Naive B cell (primary cell): ENCODE measurements around the gene MLIP. TPM values are rescaled to one million over a fixed set of nuclear protein-coding genes. Genes with fewer than 3 reads are reported as not detected.
"Not testable (repeated sequence)": the region's sequence is repeated elsewhere in the genome, so short reads cannot be mapped to it uniquely, and the experiment has no call there.

Source experiments
- ATAC-seq, 2 donors: fragments of 150-1000 bp; cut with Tn5 transposase; 2 replicates each; pipeline ENCODE4 v1.10.0; 2021; ENCODE audit warnings: low read depth in 2 of 2, mild to moderate bottlenecking in 2 of 2, moderate library complexity in 2 of 2
- DNase-seq: peaks from one replicate; pipeline ENCODE4 v3.0.0; 2022
- H3K27ac Mint-ChIP-seq, 6 donors: one replicate each; pipeline ENCODE4 v1.8.0; 2020 to 2022; ENCODE audit warnings: mild to moderate bottlenecking in 6 of 6, mixed read lengths in 6 of 6, moderate library complexity in 5 of 6, inconsistent platforms in 2 of 6
- H3K27me3 Mint-ChIP-seq, 3 donors: one replicate each; pipeline ENCODE4 v1.8.0; 2021 to 2022; ENCODE audit warnings: mixed read lengths in 3 of 3, mild to moderate bottlenecking in 1 of 3
- H3K36me3 Mint-ChIP-seq, 2 donors: one replicate each; pipeline ENCODE4 v1.8.0; 2020 to 2022; ENCODE audit warnings: mixed read lengths in 2 of 2, inconsistent platforms in 1 of 2, mild to moderate bottlenecking in 1 of 2
- H3K4me1 Mint-ChIP-seq, 3 donors: one replicate each; pipeline ENCODE4 v1.8.0; 2020 to 2022; ENCODE audit warnings: mixed read lengths in 3 of 3, inconsistent platforms in 1 of 3, mild to moderate bottlenecking in 1 of 3, moderate library complexity in 1 of 3
- H3K4me3 Mint-ChIP-seq, 8 donors: one replicate each; pipeline ENCODE4 v1.8.0; 2020 to 2022; ENCODE audit warnings: mild to moderate bottlenecking in 8 of 8, mixed read lengths in 8 of 8, moderate library complexity in 8 of 8, inconsistent platforms in 2 of 8
- H3K9me3 Mint-ChIP-seq, 7 donors: one replicate each; pipeline ENCODE4 v1.8.0; 2020 to 2022; ENCODE audit warnings: mixed read lengths in 7 of 7, mild to moderate bottlenecking in 5 of 7, inconsistent platforms in 2 of 7, moderate library complexity in 1 of 7
- polyA plus RNA-seq, 6 donors: library from polyadenylated mRNA; unstranded; fragments of 300-500 nt; fragmentation: Illumina TruSeq; gene quantifications; one replicate each; pipeline ENCODE4 v1.2.3, GENCODE V29; 2021; ENCODE audit warnings: low read depth in 6 of 6

The MLIP gene
- polyA plus RNA-seq, 6 donors from 2014 or later = not detected

DNA sequence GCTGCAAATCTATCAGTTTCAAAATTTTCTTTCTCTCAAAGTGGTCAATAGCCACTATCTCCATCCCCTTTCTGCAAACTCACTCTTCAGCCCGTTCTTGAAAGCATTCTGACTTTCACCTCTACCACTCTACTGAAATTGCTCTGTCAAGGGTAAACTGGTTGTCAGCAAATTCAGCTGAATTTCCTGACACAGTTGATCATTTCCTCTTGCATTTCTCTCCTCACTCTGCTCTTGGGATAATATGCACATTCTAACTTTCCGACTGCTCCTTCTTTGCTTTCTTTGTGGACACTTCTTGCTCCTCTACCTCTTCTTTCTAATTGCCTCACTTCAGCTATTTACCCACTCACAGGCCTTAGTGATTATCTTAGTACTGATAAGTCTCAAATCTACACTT, 123.3 kb downstream of the MLIP start:
- Mint-ChIP-seq H3K4me1 (no peaks in the 10 kb centered on the region), H3K36me3 (no peaks in the 10 kb centered on the region), H3K27ac (no peak overlapping the region), H3K27me3 (peaks cover 0 to 7% (median 0%) of the 10 kb centered on the region in 3 donors), H3K9me3 (peaks cover 0 to 5% (median 0%) of the 10 kb centered on the region in 7 donors), H3K4me3 (no peak overlapping the region)
- no peak for ATAC-seq
- no peak for DNase-seq

DNA sequence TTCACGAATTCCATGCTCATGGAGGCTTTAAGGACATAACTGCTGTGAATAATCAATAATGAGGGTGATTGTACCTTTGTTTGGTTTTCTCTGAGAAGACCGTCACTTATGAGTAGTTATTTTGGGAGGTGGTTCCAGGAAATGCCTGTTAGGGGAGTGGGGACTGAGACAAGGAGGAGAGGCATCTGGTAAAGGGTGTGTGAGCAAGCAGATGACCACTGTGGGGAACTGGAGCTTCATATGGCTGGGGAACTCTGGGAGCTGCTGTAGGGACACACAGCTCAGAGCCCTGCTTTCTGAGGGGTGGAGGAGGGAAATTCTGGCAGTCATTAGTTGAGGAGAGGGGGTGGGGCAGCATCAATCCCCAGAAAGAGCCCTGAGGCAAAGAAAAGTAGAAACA, 125.7 kb downstream of the MLIP start:
- H3K27ac Mint-ChIP-seq = no peak overlapping the region
- no peaks in the 10 kb centered on the region for H3K36me3 Mint-ChIP-seq
- H3K9me3 Mint-ChIP-seq = peaks cover 0 to 2% (median 0%) of the 10 kb centered on the region in 7 donors
- no peak for DNase-seq
- no peak overlapping the region for H3K4me3 Mint-ChIP-seq
- ATAC-seq = no peak
- H3K4me1 Mint-ChIP-seq = no peaks in the 10 kb centered on the region
- H3K27me3 Mint-ChIP-seq = no peaks in the 10 kb centered on the region

DNA sequence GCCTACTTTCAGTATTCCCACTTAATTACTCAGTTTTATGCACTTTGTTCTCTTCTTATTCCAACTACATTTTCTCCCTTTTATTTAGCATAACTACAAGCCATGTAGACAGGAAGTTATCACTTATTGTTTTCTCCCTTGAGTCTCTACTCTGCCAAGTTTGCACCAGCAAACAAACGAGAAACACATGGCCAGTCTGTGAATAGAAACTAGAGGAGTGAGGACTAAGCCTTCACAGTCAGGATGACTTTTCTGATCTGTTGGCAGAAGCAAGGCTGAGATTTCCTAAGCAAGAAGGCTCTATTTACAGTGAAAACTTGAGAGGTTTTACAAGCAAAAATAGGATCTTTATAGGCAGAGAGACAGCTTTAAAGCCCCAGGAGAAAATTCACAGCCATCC, 127.2 kb downstream of the MLIP start:
- Mint-ChIP-seq H3K4me1 (no peaks in the 10 kb centered on the region), H3K27me3 (no peaks in the 10 kb centered on the region)
- no peak for DNase-seq

DNA sequence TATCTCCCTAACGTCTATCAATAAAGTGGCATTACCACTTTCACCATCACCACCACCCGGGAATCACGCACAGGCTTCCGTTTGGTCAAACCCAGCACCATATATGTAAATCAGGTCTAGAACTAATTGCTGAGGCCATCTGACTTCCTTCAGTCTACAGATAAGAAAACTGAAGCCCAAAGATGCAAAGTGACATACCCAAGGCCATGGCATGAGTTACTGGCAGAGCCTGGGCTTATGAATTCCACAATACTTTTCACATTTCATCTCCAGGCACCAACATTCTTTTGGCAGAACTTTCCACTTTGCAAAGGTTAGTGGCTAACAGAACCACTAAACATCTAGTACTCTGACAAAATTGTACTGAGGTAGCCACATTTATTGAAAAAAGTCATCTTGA, 132.5 kb downstream of the MLIP start:
- H3K27me3 Mint-ChIP-seq = no peaks in the 10 kb centered on the region
- no peak overlapping the region for H3K4me3 Mint-ChIP-seq
- no peaks in the 10 kb centered on the region for H3K36me3 Mint-ChIP-seq
- ATAC-seq (no peak), DNase-seq (no peak)
- H3K27ac Mint-ChIP-seq = no peak overlapping the region
- peaks cover 0 to 2% (median 0%) of the 10 kb centered on the region in 7 donors for H3K9me3 Mint-ChIP-seq
- H3K4me1 Mint-ChIP-seq = no peaks in the 10 kb centered on the region

More for the DNA sequence above, 127.2 kb downstream of the MLIP start:
- Mint-ChIP-seq H3K36me3 (no peaks in the 10 kb centered on the region), H3K4me3 (no peak overlapping the region), H3K9me3 (peaks cover 0 to 2% (median 0%) of the 10 kb centered on the region in 7 donors), H3K27ac (no peak overlapping the region)
- ATAC-seq = no peak

DNA sequence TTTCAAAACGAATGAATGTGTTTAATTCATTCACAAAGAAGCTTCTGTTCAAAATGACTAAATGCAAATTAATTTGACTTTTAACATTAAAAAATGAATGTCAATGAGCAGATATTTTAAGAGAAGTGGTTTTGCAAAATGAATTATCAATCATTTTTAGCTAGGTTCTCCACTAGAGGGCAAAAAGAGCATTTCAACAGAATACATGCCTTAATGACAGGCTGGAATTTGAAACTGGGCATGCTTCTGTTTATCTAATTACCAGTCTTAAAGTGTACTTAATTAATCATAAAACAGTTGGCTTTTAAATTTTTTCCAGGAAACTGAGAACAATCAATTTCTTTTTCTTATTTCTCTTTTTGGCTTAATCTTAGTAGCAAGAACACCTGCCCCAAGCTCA, 133.2 kb downstream of the MLIP start:
- H3K4me1 Mint-ChIP-seq = no peaks in the 10 kb centered on the region
- DNase-seq (no peak), ATAC-seq (no peak)
- no peak overlapping the region for H3K4me3 Mint-ChIP-seq
- H3K9me3 Mint-ChIP-seq = peaks cover 0 to 2% (median 0%) of the 10 kb centered on the region in 7 donors
- no peaks in the 10 kb centered on the region for H3K27me3 Mint-ChIP-seq
- H3K27ac Mint-ChIP-seq = no peak overlapping the region
- no peaks in the 10 kb centered on the region for H3K36me3 Mint-ChIP-seq

DNA sequence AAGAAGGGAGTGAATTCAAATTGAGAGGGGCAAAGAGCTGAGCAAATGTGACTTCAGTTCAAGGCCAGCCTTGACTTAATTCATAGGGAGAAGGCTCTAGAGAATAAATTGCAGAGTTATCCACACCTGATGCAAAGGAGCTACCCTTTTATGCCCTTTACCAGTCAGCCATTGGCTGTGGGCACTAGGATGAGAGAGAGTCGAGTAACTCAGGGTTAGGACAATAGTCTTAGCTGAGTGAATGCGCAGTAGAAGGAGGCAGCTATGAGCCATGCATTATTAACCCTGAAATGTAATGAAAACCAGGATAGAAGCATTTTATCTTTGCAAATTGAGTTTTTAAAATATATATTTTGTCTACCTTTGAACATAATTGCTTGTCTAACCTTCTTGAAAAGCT, 134.0 kb downstream of the MLIP start:
- Mint-ChIP-seq H3K4me3 (no peak overlapping the region), H3K4me1 (no peaks in the 10 kb centered on the region), H3K27ac (no peak overlapping the region), H3K27me3 (no peaks in the 10 kb centered on the region), H3K36me3 (no peaks in the 10 kb centered on the region), H3K9me3 (peaks cover 0 to 2% (median 0%) of the 10 kb centered on the region in 7 donors)
- no peak for DNase-seq
- no peak for ATAC-seq

DNA sequence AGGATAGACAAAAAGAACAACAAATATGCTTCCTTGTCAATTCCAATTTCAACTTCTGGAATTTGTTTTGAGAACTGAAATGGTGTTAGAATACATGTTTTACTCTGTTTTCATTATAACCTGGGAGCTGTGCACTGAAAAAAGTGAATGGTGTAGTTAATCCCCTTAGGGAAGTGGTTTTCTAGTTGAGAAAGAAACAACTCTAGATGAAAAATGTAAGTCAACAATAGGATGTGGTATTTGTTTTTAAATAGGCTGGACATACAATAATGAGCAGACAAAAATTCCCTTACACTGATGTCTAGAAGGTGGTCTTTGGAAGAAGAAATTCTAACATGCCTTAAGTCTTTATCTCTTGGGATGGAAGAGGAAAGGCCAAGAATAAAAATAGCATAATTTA, 137.1 kb downstream of the MLIP start:
- Mint-ChIP-seq H3K27ac (no peak overlapping the region), H3K27me3 (no peaks in the 10 kb centered on the region), H3K9me3 (peaks cover 0 to 4% (median 0%) of the 10 kb centered on the region in 7 donors), H3K4me3 (no peak overlapping the region), H3K36me3 (no peaks in the 10 kb centered on the region), H3K4me1 (no peaks in the 10 kb centered on the region)
- no peak for ATAC-seq
- no peak for DNase-seq

DNA sequence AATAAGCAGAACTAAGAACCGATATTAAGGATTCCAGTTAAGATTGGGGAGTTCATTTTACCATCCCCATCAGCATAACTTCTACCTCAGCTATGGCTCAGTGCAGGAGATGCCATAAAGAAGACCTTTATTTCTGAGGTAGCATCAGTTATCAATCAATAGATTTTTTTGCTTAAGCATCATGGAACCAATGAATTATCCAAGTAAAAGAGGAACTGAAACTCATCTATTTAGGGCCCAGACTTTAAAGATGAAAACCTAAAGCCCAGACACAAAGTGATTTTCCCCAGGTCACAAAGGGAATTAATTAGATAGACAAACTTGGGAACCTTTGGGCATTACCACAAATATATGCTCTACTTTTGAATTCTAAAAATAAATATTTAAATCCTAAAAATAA, 137.8 kb downstream of the MLIP start:
- DNase-seq (no peak), ATAC-seq (no peak)
- H3K36me3 Mint-ChIP-seq = no peaks in the 10 kb centered on the region

DNA sequence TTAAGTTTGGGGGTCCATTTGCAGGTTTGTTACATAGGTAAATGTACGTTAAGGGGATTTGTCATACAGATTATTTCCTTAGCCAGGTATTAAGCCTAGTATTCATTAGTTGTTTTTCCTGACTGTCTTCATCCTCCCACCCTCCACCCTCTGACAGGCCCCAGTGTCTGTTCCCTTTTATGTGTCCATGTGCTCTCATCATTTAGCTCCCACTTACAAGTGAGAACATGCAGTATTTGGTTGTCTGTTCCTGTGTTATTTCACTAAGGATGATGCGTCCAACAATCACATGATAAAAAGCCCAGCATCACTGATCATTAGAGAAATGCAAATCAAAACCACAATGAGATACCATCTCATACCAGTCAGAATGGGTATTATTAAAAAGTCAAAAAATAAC, 138.6 kb downstream of the MLIP start:
- H3K4me1 Mint-ChIP-seq, H3K27me3 Mint-ChIP-seq, ATAC-seq, H3K4me3 Mint-ChIP-seq, H3K9me3 Mint-ChIP-seq, DNase-seq, H3K36me3 Mint-ChIP-seq, H3K27ac Mint-ChIP-seq: not testable (repeated sequence)

More for the DNA sequence above, 137.8 kb downstream of the MLIP start:
- Mint-ChIP-seq H3K27ac (no peak overlapping the region), H3K4me1 (no peaks in the 10 kb centered on the region), H3K4me3 (no peak overlapping the region), H3K27me3 (no peaks in the 10 kb centered on the region), H3K9me3 (peaks cover 0 to 4% (median 0%) of the 10 kb centered on the region in 7 donors)

DNA sequence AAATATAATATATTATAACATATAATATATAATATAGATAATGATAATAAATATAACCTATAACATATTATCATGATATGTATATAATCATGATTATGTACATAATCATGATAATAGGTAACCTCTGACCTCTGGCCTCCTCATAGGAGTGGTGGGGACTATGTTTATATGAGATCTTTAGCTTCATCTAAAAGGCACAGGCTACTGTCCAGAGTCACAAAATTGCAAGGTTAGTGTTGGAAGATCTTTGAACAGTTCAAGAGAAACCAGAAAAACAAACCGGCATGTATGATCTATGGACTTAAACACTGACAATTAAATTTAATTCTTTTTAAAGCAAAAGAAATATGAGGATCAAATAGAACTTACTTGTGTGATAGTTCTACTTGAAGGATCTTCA, 141.3 kb downstream of the MLIP start:
- H3K4me3 Mint-ChIP-seq = no peak overlapping the region
- H3K27ac Mint-ChIP-seq = no peak overlapping the region
- H3K9me3 Mint-ChIP-seq = peaks cover 0 to 8% (median 0%) of the 10 kb centered on the region in 7 donors
- no peaks in the 10 kb centered on the region for H3K36me3 Mint-ChIP-seq
- H3K27me3 Mint-ChIP-seq = no peaks in the 10 kb centered on the region
- no peaks in the 10 kb centered on the region for H3K4me1 Mint-ChIP-seq
- ATAC-seq (no peak), DNase-seq (no peak)

DNA sequence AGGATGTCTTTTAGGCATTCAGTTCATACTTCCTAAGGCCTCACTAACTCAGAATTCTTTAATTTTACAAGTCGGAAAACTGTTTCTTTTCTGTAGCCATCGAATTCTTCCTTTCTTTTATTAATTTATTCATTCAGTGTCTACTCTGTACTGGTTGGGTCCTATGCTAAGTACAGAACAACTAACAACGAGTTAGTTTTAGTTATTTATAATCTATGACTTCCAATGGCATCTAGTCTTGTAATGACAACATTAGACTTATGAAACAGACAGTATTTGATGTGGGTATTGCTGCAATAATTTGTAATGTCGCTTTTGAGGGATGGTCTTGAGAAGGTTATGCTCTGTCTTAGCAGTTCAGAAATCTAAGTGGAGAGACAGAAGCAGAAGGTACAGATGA, 141.7 kb downstream of the MLIP start:
- no peaks in the 10 kb centered on the region for H3K27me3 Mint-ChIP-seq
- no peaks in the 10 kb centered on the region for H3K4me1 Mint-ChIP-seq
- no peaks in the 10 kb centered on the region for H3K36me3 Mint-ChIP-seq
- H3K4me3 Mint-ChIP-seq = no peak overlapping the region
- peaks cover 0 to 8% (median 0%) of the 10 kb centered on the region in 7 donors for H3K9me3 Mint-ChIP-seq
- no peak for DNase-seq
- ATAC-seq = no peak
- H3K27ac Mint-ChIP-seq = no peak overlapping the region

DNA sequence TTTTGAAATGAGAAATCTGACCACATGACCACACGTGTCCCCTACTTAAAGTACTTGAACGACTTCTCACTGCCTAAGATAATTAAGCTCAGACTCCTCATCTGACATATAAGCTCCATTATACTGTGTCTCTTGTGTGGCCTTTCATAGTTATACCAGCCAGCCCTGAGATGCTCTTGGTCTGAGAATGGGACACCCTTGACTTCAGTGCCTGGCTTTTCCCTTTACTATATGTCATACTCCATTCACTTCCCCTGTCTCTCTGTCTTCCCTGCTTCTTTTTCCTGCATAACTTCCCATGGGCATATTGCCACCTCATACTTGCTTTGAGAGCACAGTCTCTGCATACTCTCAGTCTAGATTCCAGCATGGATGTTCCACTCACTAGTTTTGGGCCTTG, 143.6 kb downstream of the MLIP start:
- H3K36me3 Mint-ChIP-seq = no peaks in the 10 kb centered on the region
- H3K4me1 Mint-ChIP-seq = no peaks in the 10 kb centered on the region
- DNase-seq (no peak), ATAC-seq (no peak)
- H3K9me3 Mint-ChIP-seq = peaks cover 0 to 8% (median 0%) of the 10 kb centered on the region in 7 donors
- H3K27ac Mint-ChIP-seq = no peak overlapping the region
- H3K27me3 Mint-ChIP-seq = no peaks in the 10 kb centered on the region
- no peak overlapping the region for H3K4me3 Mint-ChIP-seq

DNA sequence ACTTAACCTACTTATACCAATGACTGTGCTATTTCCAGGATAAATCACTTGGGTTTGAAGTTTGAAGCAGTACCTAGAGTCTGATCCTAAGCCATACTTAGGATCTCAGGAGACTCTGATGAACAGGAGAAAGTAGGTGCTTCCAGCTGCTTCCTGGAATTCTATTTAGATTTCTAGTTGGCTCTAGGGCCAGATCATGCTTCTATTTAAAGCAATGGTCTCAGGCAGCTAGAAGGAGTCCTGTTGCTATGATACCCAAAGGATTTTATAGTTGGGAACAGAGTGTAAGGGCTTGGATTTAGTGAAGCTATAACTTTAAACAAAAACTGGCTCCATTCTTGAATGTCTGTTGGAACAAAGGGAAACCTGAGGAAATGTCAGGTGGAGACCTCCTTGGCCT, 144.6 kb downstream of the MLIP start:
- ATAC-seq (no peak), DNase-seq (no peak)
- Mint-ChIP-seq H3K36me3 (no peaks in the 10 kb centered on the region), H3K27ac (no peak overlapping the region), H3K9me3 (peaks cover 0 to 4% (median 0%) of the 10 kb centered on the region in 7 donors), H3K4me3 (no peak overlapping the region), H3K27me3 (no peaks in the 10 kb centered on the region), H3K4me1 (no peaks in the 10 kb centered on the region)

DNA sequence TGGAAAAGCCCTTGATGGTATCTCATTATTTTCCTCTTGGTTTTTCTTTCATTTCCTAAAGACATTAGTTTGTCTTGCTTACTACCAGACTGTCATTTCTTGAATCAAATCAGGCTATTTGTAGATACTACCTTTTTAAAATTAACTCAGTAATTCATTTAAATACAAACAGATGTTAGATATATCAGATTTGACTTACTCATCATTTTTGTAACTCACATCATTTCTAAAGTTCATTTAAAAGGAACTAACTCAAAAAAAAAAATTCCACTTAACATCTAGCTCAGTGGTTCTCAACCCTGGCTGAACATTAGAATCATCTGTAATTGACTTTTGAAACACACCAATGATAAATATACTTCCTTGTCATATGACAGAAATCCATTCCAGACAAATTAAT, 148.8 kb downstream of the MLIP start:
- H3K36me3 Mint-ChIP-seq = no peaks in the 10 kb centered on the region
- no peaks in the 10 kb centered on the region for H3K27me3 Mint-ChIP-seq
- H3K4me3 Mint-ChIP-seq = no peak overlapping the region
- no peaks in the 10 kb centered on the region for H3K4me1 Mint-ChIP-seq
- no peak for ATAC-seq
- H3K9me3 Mint-ChIP-seq = peaks cover 0 to 3% (median 0%) of the 10 kb centered on the region in 7 donors
- H3K27ac Mint-ChIP-seq = no peak overlapping the region
- no peak for DNase-seq

DNA sequence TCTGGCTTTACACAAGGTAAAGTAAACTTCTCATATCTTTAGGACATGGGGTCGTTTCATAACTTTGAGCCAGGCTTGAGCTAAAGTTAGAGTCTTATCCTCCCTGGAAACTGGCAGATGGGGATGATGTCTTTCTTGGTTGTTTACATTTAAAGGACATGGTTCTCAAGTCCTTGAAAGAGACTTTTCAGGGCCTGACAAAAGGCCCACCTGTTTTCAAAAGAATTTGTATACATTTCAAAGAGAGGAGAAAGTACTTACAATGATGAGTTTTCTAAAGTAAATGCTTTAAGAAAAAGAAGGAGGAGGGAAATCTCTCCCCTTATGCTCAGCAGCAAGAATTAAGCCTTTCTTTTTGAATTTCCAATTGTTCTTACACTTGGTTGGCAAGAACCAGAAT, 151.3 kb downstream of the MLIP start:
- no peaks in the 10 kb centered on the region for H3K36me3 Mint-ChIP-seq
- no peak for DNase-seq

More for the DNA sequence above, 151.3 kb downstream of the MLIP start:
- Mint-ChIP-seq H3K27ac (no peak overlapping the region), H3K9me3 (peaks cover 0 to 3% (median 0%) of the 10 kb centered on the region in 7 donors), H3K27me3 (no peaks in the 10 kb centered on the region), H3K4me1 (no peaks in the 10 kb centered on the region), H3K4me3 (no peak overlapping the region)
- no peak for ATAC-seq
